Mesothelial cell of epicardium (in vitro differentiated cells): ENCODE results near the gene MCU. TPM values are rescaled to one million over a fixed set of nuclear protein-coding genes. Genes with fewer than 3 reads are reported as not detected.

Source experiments
- DNase-seq, 2 experiments: peaks; one replicate each; pipeline ENCODE4 v3.0.0; 2021; ENCODE audit warnings: low spot score in 2 of 2; ENCODE audit not compliant: unreplicated experiment in 2 of 2
- H3K27ac Mint-ChIP-seq: 2 replicates; pipeline ENCODE4 v1.8.0; 2021; ENCODE audit warnings: mixed read lengths
- H3K27me3 Mint-ChIP-seq: 2 replicates; pipeline ENCODE4 v1.8.0; 2021; ENCODE audit warnings: low read depth, mixed read lengths
- H3K36me3 Mint-ChIP-seq: 2 replicates; pipeline ENCODE4 v1.8.0; 2021; ENCODE audit warnings: mixed read lengths
- H3K4me1 Mint-ChIP-seq: 2 replicates; pipeline ENCODE4 v1.8.0; 2021; ENCODE audit warnings: mixed read lengths
- H3K4me3 Mint-ChIP-seq: 2 replicates; pipeline ENCODE4 v1.8.0; 2021; ENCODE audit warnings: mild to moderate bottlenecking, moderate library complexity, mixed read lengths
- H3K9me3 Mint-ChIP-seq: 2 replicates; pipeline ENCODE4 v1.8.0; 2021; ENCODE audit warnings: mixed read lengths
- total RNA-seq: library from RNA; stranded (reverse); gene quantifications from 3 replicates; pipeline ENCODE4 v1.2.1, GENCODE V29; 2021
- TF ChIP-seq, protein P1 (sequence below): fragments of 200-600 bp; sonication (generic); IDR thresholded peaks from one replicate; pipeline ENCODE4 v1.5.0; 2021; ENCODE audit warnings: antibody characterized with exemption; ENCODE audit not compliant: unreplicated experiment

MCU gene
- total RNA-seq, 1 donor from 2014 or later: 44.6 TPM

DNA sequence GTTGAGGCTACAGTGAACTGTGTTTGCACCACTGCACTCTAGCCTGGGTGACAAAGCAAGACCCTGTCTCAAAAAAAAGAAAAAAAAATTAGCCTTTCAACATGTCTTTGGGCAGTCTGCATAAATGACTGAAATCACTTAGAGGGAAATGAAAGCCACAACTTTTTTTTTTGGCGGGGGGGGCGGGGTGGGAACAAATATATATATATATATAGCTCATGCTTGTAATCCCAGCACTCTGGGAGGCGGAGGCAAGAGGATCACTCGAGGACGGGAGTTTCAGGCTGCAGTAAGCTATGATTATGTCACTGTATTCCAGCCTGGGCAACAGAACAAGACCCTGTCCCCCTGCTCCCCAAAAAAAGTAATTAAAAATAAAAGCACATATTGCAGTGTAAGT lies 42.7 kb upstream of the MCU start:
- H3K36me3 Mint-ChIP-seq: no peaks in the 10 kb centered on the region
- no peak for DNase-seq
- H3K4me3 Mint-ChIP-seq: no peak overlapping the region
- H3K9me3 Mint-ChIP-seq: no peaks in the 10 kb centered on the region
- no peaks in the 10 kb centered on the region for H3K27me3 Mint-ChIP-seq
- no peak overlapping the region for H3K27ac Mint-ChIP-seq
- TF ChIP-seq, protein P1, sequence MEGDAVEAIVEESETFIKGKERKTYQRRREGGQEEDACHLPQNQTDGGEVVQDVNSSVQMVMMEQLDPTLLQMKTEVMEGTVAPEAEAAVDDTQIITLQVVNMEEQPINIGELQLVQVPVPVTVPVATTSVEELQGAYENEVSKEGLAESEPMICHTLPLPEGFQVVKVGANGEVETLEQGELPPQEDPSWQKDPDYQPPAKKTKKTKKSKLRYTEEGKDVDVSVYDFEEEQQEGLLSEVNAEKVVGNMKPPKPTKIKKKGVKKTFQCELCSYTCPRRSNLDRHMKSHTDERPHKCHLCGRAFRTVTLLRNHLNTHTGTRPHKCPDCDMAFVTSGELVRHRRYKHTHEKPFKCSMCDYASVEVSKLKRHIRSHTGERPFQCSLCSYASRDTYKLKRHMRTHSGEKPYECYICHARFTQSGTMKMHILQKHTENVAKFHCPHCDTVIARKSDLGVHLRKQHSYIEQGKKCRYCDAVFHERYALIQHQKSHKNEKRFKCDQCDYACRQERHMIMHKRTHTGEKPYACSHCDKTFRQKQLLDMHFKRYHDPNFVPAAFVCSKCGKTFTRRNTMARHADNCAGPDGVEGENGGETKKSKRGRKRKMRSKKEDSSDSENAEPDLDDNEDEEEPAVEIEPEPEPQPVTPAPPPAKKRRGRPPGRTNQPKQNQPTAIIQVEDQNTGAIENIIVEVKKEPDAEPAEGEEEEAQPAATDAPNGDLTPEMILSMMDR: no peak
- no peaks in the 10 kb centered on the region for H3K4me1 Mint-ChIP-seq

DNA sequence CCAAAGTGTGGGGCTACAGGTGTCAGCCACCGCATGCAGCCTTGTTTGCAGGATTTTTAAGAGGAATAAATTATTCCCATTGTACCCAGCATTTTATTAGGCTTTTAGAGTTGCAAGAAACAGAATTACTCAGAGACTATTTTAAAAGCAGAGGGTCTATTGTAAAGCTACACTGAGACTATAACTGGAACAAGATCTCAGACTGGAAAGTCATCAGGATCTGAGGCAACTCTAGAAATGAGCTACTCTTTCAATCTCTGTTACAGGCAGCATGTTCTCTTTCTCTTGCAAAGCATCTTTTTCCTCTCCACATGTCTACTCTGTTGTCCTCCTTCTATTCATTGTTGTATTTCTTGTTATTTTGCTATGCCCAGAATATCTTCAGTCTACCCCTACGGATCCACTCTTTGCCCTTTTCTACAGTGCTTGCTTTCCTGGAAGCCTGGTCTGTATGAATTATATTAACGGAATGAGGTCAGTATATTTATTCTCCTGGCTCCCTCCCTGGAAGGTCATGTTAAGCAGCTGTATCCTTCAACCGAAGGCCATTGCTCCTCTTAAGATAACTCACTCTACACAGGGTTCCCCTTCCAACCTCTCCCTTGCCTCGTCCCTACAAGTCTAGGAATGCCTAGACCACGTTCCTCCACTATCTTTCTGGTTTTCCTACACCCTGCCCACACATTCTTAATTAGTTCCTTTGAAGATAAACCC lies 38.4 kb upstream of the MCU start:
- TF ChIP-seq, protein P1: no peak
- no peaks in the 10 kb centered on the region for H3K9me3 Mint-ChIP-seq
- no peaks in the 10 kb centered on the region for H3K36me3 Mint-ChIP-seq
- no peak for DNase-seq
- no peak overlapping the region for H3K27ac Mint-ChIP-seq
- H3K4me1 Mint-ChIP-seq: no peaks in the 10 kb centered on the region
- H3K27me3 Mint-ChIP-seq: no peaks in the 10 kb centered on the region
- no peak overlapping the region for H3K4me3 Mint-ChIP-seq

DNA sequence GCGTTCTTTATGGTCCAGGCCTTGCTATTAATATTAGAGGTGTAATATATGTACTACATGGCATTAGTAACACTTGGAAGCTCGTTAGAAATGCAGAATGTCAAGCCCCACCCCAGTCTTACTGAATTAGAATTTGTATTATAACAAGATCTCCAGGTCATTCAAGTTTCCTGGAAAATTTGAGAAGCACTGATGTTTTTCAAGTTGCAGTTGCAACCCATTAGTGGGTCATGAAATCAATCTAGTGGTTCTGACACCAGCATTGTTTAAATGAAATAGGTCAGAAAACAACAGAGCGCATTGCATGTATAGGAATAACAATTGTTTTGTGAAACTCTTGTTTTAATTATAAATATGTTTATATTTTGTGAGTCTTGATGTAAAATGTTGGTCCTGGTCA lies 37.2 kb upstream of the MCU start:
- H3K4me3 Mint-ChIP-seq: no peak overlapping the region
- TF ChIP-seq, protein P1: no peak
- no peaks in the 10 kb centered on the region for H3K36me3 Mint-ChIP-seq
- no peaks in the 10 kb centered on the region for H3K27me3 Mint-ChIP-seq
- H3K9me3 Mint-ChIP-seq: no peaks in the 10 kb centered on the region
- no peak for DNase-seq
- H3K27ac Mint-ChIP-seq: no peak overlapping the region
- H3K4me1 Mint-ChIP-seq: no peaks in the 10 kb centered on the region

DNA sequence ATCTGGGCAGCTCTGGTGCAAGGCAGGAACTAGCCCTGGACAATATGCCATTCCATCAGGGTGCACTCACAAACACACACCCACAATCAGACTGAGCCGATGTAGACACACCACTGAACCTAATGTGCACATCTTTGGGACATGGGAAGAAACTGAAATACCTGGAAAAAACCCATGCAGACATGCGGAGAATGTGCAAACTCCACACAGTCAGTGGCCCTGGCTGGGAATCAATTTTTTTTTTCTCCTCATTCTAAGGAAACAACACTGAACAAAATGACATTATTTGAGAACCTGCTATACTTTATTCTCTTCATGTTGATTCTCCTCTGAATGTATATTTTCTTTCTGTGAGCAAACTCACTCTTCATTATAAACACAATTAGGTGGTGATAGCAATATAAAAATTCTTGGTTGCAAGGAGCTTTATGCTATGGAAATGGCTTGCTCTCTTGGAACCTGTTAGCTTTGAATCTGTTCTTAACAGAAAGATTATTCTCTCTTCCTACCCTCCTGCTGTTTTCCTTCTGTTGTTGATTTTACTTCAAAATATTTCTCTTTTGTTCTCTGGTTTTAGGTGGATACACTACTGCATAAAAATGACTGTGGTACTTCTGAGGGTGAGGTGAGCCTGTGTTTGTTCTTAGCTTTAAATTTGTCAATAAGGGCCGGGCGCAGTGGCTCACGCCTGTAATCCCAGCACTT lies 33.1 kb upstream of the MCU start:
- no peak overlapping the region for H3K4me3 Mint-ChIP-seq
- no peak overlapping the region for H3K27ac Mint-ChIP-seq
- no peaks in the 10 kb centered on the region for H3K36me3 Mint-ChIP-seq

DNA sequence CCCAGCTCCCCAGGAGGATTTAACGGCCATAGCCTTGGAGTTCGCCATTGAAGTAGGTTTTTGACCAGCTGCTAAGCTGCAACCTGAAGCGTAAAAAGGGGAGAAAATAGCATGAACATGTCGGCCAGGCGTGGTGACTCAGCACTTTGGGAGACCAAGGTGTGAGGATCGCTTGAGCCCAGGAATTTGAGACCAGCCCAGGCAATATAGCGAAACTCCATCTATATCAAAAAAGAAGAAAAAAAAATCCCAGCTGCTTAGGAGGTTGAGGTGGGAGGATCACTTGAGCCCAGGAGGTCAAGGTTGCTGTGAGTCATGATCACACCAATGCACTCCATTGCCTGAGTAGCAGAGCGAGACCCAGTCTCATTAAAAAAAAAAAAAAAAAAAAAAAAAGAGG lies 32.2 kb upstream of the MCU start:
- Mint-ChIP-seq H3K4me3 (no peak overlapping the region), H3K27me3 (no peaks in the 10 kb centered on the region), H3K4me1 (peaks cover 6% of the 10 kb centered on the region), H3K36me3 (no peaks in the 10 kb centered on the region), H3K9me3 (peaks cover 4% of the 10 kb centered on the region), H3K27ac (no peak overlapping the region)
- TF ChIP-seq, protein P1: no peak
- no peak for DNase-seq

More for the DNA sequence above, 33.1 kb upstream of the MCU start:
- Mint-ChIP-seq H3K27me3 (no peaks in the 10 kb centered on the region), H3K9me3 (peaks cover 4% of the 10 kb centered on the region), H3K4me1 (peaks cover 3% of the 10 kb centered on the region)
- TF ChIP-seq, protein P1: no peak
- DNase-seq: no peak
